HL-60 (cell line): ENCODE measurements around the gene KLHL26.

Source experiments
- DNase-seq, 2 experiments: peaks; one replicate each; pipeline ENCODE4 v3.0.0-alpha.2; 2010 to 2020; ENCODE audit warnings: low read depth in 1 of 2, low spot score in 1 of 2
- H3K27ac ChIP-seq: fragments of 250-450 bp; sonication (Bioruptor Pico); replicated peaks from 2 replicates; pipeline ENCODE4 v1.5.1; 2020; ENCODE audit warnings: mild to moderate bottlenecking, moderate library complexity
- H3K27me3 ChIP-seq: fragments of 250-450 bp; sonication (Bioruptor Pico); 2 replicates; pipeline ENCODE4 v1.5.1; 2021; ENCODE audit warnings: mild to moderate bottlenecking, moderate library complexity; ENCODE audit not compliant: insufficient read depth, poor library complexity, severe bottlenecking
- H3K4me3 ChIP-seq: replicated peaks from 2 replicates; pipeline ENCODE4 v1.5.1; 2011; ENCODE audit warnings: mild to moderate bottlenecking, control low read depth, low read length; ENCODE audit not compliant: insufficient read depth
- GABPA ChIP-seq: IDR thresholded peaks from 2 replicates; pipeline ENCODE4 v1.6.1; 2012; ENCODE audit warnings: low read depth
- POLR2AphosphoS5 ChIP-seq: IDR thresholded peaks from 2 replicates; pipeline ENCODE4 v1.6.1; 2012; ENCODE audit warnings: low read depth
- SPI1 ChIP-seq: IDR thresholded peaks from 2 replicates; pipeline ENCODE4 v1.6.1; 2012; ENCODE audit warnings: low read depth, mild to moderate bottlenecking, borderline replicate concordance
- TF ChIP-seq, protein P1 (sequence below): IDR thresholded peaks from one replicate; pipeline ENCODE4 v1.5.1; 2011; ENCODE audit warnings: low read length, control low read depth, inconsistent platforms; ENCODE audit not compliant: insufficient read depth
- TF ChIP-seq, protein P2 (sequence below): IDR thresholded peaks from 2 replicates; pipeline ENCODE4 v1.6.1; 2012; ENCODE audit warnings: low read depth; ENCODE audit not compliant: insufficient replicate concordance

The KLHL26 gene

DNA sequence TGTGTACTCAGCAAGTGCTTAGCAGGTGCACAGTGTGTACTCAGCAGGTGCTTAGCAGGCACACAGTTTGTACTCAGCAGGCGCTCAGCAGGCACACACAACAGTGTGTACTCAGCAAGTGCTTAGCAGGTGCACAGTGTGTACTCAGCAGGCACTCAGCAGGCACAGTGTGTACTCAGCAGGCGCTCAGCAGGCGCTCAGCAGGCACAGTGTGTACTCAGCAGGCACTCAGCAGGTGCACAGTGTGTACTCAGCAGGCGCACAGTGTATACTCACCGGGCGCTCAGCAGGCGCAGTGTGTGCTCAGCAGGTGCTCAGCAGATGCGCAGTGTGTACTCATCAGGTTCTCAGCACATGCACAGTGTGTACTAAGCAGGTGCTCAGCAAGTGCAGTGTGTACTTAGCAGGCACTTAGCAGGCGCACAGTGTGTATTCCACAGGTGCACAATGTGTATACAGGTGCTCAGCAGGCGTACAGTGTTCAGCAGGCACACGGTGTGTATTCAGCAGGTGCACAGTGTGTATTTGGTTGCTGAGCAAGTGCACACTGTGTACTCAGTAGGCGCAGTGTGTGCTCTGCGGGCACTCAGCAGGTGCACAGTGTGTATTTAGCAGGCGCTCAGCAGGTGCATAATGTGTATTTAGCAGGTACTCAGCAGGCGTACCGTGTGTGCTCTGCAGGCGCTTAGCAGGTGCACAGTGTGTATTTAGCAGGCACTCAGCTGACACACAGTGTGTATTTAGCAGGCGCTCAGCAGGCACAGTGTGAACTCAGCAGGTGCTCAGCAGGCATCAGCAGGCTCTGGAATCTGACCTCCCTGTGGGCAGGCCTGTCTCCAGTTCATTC is 61.7 kb downstream of the KLHL26 start:
- no peak for DNase-seq
- Histone ChIP-seq H3K4me3 (no peak overlapping the region), H3K27ac (no peak overlapping the region), H3K27me3 (no peaks in the 10 kb centered on the region)
- TF ChIP-seq POLR2AphosphoS5, result no peak
- TF ChIP-seq, protein P1, sequence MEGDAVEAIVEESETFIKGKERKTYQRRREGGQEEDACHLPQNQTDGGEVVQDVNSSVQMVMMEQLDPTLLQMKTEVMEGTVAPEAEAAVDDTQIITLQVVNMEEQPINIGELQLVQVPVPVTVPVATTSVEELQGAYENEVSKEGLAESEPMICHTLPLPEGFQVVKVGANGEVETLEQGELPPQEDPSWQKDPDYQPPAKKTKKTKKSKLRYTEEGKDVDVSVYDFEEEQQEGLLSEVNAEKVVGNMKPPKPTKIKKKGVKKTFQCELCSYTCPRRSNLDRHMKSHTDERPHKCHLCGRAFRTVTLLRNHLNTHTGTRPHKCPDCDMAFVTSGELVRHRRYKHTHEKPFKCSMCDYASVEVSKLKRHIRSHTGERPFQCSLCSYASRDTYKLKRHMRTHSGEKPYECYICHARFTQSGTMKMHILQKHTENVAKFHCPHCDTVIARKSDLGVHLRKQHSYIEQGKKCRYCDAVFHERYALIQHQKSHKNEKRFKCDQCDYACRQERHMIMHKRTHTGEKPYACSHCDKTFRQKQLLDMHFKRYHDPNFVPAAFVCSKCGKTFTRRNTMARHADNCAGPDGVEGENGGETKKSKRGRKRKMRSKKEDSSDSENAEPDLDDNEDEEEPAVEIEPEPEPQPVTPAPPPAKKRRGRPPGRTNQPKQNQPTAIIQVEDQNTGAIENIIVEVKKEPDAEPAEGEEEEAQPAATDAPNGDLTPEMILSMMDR, result no peak
- TF ChIP-seq GABPA, result no peak
- TF ChIP-seq SPI1, result no peak
- TF ChIP-seq, protein P2, sequence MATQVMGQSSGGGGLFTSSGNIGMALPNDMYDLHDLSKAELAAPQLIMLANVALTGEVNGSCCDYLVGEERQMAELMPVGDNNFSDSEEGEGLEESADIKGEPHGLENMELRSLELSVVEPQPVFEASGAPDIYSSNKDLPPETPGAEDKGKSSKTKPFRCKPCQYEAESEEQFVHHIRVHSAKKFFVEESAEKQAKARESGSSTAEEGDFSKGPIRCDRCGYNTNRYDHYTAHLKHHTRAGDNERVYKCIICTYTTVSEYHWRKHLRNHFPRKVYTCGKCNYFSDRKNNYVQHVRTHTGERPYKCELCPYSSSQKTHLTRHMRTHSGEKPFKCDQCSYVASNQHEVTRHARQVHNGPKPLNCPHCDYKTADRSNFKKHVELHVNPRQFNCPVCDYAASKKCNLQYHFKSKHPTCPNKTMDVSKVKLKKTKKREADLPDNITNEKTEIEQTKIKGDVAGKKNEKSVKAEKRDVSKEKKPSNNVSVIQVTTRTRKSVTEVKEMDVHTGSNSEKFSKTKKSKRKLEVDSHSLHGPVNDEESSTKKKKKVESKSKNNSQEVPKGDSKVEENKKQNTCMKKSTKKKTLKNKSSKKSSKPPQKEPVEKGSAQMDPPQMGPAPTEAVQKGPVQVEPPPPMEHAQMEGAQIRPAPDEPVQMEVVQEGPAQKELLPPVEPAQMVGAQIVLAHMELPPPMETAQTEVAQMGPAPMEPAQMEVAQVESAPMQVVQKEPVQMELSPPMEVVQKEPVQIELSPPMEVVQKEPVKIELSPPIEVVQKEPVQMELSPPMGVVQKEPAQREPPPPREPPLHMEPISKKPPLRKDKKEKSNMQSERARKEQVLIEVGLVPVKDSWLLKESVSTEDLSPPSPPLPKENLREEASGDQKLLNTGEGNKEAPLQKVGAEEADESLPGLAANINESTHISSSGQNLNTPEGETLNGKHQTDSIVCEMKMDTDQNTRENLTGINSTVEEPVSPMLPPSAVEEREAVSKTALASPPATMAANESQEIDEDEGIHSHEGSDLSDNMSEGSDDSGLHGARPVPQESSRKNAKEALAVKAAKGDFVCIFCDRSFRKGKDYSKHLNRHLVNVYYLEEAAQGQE, result no peak

DNA sequence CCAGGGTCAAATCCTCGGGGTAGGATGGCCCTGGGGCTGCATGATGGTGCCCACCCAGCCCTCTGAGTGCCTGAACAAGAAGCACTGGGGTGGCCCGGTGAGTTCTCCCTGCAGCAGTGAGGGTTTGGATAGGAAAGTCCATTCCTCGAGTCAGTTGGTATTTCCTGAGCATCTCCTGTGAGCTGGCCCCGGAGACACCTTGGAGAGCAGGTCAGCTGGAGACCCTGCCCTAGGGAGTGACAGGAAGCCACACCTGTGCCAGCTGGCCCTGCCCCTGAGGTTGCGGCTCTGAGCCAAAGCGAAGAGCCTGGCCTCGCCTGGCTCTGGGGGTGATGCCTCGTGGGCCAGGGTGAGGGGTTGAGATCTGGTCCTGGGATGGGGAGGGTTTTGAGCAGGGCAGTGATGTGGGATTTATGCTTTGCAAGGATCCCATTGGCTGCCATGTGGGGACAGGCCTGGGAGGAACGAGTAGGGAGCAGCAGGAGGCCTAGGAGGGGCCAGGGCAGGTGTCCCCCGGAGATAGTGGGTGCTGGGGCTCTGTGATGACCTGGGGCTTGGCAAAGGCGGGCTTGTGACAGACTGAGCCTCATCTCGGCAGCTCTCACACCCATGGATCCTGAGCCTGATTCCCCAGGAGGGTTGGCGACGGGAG is 62.7 kb downstream of the KLHL26 start:
- TF ChIP-seq, protein P2, result no peak
- TF ChIP-seq SPI1 (no peak), GABPA (no peak), POLR2AphosphoS5 (no peak)
- TF ChIP-seq, protein P1, result no peak
- no peaks in the 10 kb centered on the region for H3K27me3 ChIP-seq
- DNase-seq, result no peak
- no peak overlapping the region for H3K4me3 ChIP-seq
- H3K27ac ChIP-seq, result no peak overlapping the region

DNA sequence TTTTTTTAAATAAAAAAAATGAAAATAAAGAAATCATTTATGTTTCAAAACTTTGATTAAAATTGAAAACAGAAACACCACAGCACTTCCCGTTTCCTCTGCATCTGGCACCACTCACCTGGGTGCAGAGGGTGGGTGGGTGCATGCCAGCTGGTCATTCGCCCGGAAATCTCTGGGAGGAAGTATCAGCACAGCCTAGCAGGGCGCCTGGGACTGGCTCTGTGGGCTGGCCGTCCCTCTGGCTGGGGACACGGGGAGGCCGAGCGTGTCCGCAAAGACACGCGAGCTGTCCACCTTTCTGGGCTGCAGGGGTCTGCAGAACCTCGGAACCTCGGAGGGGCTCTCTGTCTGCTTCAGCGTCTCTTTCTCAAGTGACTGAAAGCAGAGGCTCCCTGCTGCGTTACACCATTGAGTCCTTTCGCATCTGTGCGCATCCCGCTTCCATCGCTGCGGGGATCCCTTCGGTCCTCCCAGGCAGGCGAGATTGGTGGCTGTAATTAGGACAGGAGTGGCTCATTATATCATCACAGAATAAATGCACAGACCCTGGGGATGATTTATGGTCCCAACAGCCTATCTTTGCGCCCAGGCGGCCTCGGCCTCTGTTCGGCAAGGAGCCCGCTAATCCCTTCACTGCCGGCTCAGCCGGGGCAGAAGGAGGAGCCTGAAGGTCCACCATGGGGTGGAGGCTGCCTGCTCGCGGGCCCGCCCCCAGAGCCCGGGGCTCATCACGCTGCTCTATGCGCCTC is 63.8 kb downstream of the KLHL26 start:
- peak in 1 of 2 experiments; percentile 67 for DNase-seq
- Histone ChIP-seq H3K27ac (no peak overlapping the region), H3K27me3 (no peaks in the 10 kb centered on the region), H3K4me3 (no peak overlapping the region)
- TF ChIP-seq, protein P2, result no peak
- TF ChIP-seq, protein P1, result no peak
- TF ChIP-seq GABPA (no peak), SPI1 (peak; percentile 88), POLR2AphosphoS5 (peak; percentile 70)
